ENCODE results near the gene KCNMA1.
A peak's percentile ranks its signal among the peaks of the same experiment; 100 is the strongest.

KCNMA1 gene

DNA sequence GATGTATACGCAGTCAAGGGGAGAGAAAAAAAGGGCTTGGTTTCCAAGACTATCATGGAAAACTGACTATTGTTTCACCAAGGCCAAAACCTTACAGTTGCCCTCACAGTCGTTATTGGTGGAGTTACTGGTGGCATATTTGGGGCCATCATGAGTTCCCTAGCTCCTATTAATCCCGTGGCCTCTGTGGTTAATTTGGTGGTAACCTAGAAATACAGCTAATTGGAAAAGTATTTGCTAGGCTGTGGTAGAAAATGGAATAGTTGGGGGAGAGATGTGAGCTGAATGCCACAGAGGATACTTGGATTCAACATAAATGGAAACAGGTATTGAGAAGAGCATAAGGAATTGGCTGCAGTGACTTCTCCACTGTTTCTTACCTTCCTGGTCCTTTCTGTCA is 450.7 kb downstream of the KCNMA1 start:
- Histone ChIP-seq H3K9me3 (ENCODE audit: control insufficient read depth in 2 of 2, low read length in 2 of 2) (no peaks in the 10 kb centered on the region), H3K4me1 (ENCODE audit: control insufficient read depth in 2 of 2, insufficient read depth in 2 of 2, low read length in 2 of 2) (peaks cover 4 to 10% of the 10 kb centered on the region in 2 donors), H3K4me3 (ENCODE audit: low read length in 2 of 2) (no peak overlapping the region), H3K36me3 (ENCODE audit: control insufficient read depth in 2 of 2, insufficient read depth in 2 of 2, low read length in 2 of 2) (no peaks in the 10 kb centered on the region), H3K27ac (ENCODE audit: low read depth in 2 of 2, low read length in 2 of 2) (no peak overlapping the region), H3K27me3 (ENCODE audit: control insufficient read depth in 2 of 2, insufficient read depth in 2 of 2, low read length in 2 of 2) (no peaks in the 10 kb centered on the region), H3K9ac (ENCODE audit: low read depth in 1 of 2, low read length in 2 of 2) (no peak overlapping the region)

DNA sequence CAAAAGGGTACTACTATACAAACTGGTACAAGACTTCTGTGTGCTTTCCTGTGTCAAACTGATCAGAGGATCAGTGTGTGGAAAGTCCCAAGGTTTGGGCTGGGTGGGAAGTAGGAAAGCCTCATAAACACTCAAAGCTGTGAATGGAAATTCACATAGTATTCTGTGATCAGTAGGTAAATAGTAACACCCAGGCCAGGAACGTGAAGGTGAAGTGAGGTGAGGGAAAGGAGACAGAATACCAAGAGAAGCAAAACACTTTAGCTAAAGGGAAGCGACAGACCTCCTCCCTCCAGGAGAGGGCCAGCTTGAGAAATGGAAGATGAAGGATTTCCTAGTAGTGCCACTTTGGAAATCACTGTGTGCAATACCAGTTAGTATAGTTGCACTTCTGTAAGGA is 451.9 kb downstream of the KCNMA1 start:
- Histone ChIP-seq H3K27ac (ENCODE audit: low read depth in 2 of 2, low read length in 2 of 2) (peak overlapping the region in 1 of 2 donors; percentile 6), H3K9me3 (ENCODE audit: control insufficient read depth in 2 of 2, low read length in 2 of 2) (no peaks in the 10 kb centered on the region), H3K27me3 (ENCODE audit: control insufficient read depth in 2 of 2, insufficient read depth in 2 of 2, low read length in 2 of 2) (no peaks in the 10 kb centered on the region), H3K4me1 (ENCODE audit: control insufficient read depth in 2 of 2, insufficient read depth in 2 of 2, low read length in 2 of 2) (peaks cover 4 to 10% of the 10 kb centered on the region in 2 donors), H3K36me3 (ENCODE audit: control insufficient read depth in 2 of 2, insufficient read depth in 2 of 2, low read length in 2 of 2) (no peaks in the 10 kb centered on the region), H3K9ac (ENCODE audit: low read depth in 1 of 2, low read length in 2 of 2) (no peak overlapping the region), H3K4me3 (ENCODE audit: low read length in 2 of 2) (no peak overlapping the region)

DNA sequence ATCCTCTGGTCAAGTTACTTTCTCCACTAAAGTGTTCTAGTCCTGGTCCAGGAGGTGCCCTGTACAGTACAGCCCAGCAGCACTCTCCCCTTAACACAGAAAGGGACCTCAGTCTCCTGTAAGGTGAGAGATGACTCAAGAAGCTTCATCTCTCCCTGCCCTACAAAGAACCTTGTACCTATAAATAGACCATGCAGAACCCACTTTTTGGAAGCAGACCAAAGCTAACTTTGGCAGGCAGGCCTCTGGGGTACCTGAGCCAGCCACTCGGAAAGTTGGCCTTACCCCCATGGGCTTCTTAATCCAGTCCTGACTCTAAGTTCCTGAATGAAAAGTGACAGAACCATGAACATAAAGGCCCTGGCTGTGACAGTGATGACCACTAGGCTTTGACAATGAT is 454.8 kb downstream of the KCNMA1 start:
- no peak overlapping the region for H3K9ac ChIP-seq (ENCODE audit: low read depth in 1 of 2, low read length in 2 of 2)
- no peaks in the 10 kb centered on the region for H3K36me3 ChIP-seq (ENCODE audit: control insufficient read depth in 2 of 2, insufficient read depth in 2 of 2, low read length in 2 of 2)
- no peaks in the 10 kb centered on the region for H3K27me3 ChIP-seq (ENCODE audit: control insufficient read depth in 2 of 2, insufficient read depth in 2 of 2, low read length in 2 of 2)
- no peaks in the 10 kb centered on the region for H3K9me3 ChIP-seq (ENCODE audit: control insufficient read depth in 2 of 2, low read length in 2 of 2)
- no peak overlapping the region for H3K27ac ChIP-seq (ENCODE audit: low read depth in 2 of 2, low read length in 2 of 2)
- H3K4me3 ChIP-seq (ENCODE audit: low read length in 2 of 2), result no peak overlapping the region
- H3K4me1 ChIP-seq (ENCODE audit: control insufficient read depth in 2 of 2, insufficient read depth in 2 of 2, low read length in 2 of 2), result peaks cover 4 to 10% of the 10 kb centered on the region in 2 donors

DNA sequence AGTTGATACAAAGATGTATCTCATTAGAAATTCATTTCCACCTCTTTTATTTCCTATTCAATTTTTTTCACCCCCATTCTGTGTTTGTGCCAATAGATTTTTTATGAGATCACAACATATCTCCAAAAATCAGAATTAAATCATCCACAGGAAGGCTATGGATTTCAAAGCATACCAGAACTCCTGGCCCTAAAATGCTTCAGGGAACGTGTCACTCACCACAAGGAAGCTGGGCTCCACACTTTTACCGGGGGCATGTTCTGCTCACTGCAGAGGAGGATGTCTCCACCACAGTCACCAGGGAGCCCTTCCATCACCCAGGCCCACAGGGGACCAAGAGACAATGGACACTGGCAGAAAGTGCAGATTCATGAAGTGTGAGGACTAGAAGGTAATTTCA is 456.8 kb downstream of the KCNMA1 start:
- Histone ChIP-seq H3K9me3 (ENCODE audit: control insufficient read depth in 2 of 2, low read length in 2 of 2) (no peaks in the 10 kb centered on the region), H3K27me3 (ENCODE audit: control insufficient read depth in 2 of 2, insufficient read depth in 2 of 2, low read length in 2 of 2) (no peaks in the 10 kb centered on the region), H3K27ac (ENCODE audit: low read depth in 2 of 2, low read length in 2 of 2) (no peak overlapping the region), H3K9ac (ENCODE audit: low read depth in 1 of 2, low read length in 2 of 2) (no peak overlapping the region), H3K4me1 (ENCODE audit: control insufficient read depth in 2 of 2, insufficient read depth in 2 of 2, low read length in 2 of 2) (peaks cover 2 to 8% of the 10 kb centered on the region in 2 donors), H3K4me3 (ENCODE audit: low read length in 2 of 2) (no peak overlapping the region), H3K36me3 (ENCODE audit: control insufficient read depth in 2 of 2, insufficient read depth in 2 of 2, low read length in 2 of 2) (no peaks in the 10 kb centered on the region)

DNA sequence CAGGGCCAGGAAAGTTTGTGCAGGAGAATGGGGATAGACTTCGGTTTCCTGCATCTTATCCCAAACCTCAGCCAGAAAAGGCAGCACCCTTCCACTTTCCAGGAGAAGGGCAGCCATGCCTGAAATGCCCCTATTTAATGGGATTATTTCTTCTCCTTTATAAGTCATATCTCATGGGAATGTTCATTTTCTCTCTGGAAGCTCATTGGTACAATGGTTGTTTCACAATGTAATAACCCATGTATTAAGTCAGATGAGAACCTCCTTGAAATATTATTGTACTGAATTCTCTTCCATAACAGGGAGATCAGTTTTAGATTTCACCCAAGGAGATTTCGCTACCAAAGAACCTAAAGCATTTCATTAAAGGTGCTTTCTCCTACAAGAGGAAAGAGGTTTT is 457.5 kb downstream of the KCNMA1 start:
- no peak overlapping the region for H3K27ac ChIP-seq (ENCODE audit: low read depth in 2 of 2, low read length in 2 of 2)
- no peaks in the 10 kb centered on the region for H3K27me3 ChIP-seq (ENCODE audit: control insufficient read depth in 2 of 2, insufficient read depth in 2 of 2, low read length in 2 of 2)
- H3K36me3 ChIP-seq (ENCODE audit: control insufficient read depth in 2 of 2, insufficient read depth in 2 of 2, low read length in 2 of 2), result no peaks in the 10 kb centered on the region
- no peak overlapping the region for H3K4me3 ChIP-seq (ENCODE audit: low read length in 2 of 2)
- no peak overlapping the region for H3K9ac ChIP-seq (ENCODE audit: low read depth in 1 of 2, low read length in 2 of 2)
- H3K9me3 ChIP-seq (ENCODE audit: control insufficient read depth in 2 of 2, low read length in 2 of 2), result no peaks in the 10 kb centered on the region
- H3K4me1 ChIP-seq (ENCODE audit: control insufficient read depth in 2 of 2, insufficient read depth in 2 of 2, low read length in 2 of 2), result peaks cover 0 to under 1% of the 10 kb centered on the region in 2 donors

DNA sequence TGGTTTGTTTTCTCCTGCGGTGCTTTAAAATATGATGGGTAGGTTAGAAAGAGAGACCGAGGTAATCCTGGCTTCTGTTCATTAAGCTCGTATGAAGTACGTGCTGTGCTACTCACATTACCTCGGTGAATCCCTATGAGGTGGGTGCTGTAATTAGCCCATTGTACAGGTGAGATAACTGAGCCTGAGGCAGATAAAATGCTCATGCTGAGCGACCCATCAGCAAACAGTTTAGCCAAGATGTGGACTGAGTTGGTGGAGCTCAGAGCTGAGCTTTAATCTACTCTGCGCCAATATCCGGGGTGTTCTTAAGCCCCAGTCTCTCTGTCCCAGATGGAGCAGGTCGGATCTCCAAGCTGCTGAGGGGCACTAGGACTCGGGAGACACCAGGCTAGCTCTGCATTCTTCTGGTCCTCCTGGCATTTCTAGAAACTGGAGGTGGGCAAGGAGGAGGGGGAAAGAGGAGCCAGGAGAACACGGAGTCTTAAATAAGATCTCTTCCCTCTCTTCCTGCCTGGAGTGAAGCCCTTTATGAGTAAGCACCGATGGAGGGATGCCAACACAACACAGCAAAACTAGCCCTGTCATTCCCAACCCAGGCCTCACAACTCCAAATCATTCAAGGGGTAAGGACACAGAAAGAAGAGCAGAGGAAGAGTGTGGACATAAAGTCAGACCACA is 458.5 kb downstream of the KCNMA1 start:
- no peak overlapping the region for H3K9ac ChIP-seq (ENCODE audit: low read depth in 1 of 2, low read length in 2 of 2)
- no peaks in the 10 kb centered on the region for H3K36me3 ChIP-seq (ENCODE audit: control insufficient read depth in 2 of 2, insufficient read depth in 2 of 2, low read length in 2 of 2)
- H3K27ac ChIP-seq (ENCODE audit: low read depth in 2 of 2, low read length in 2 of 2), result no peak overlapping the region
- no peak overlapping the region for H3K4me3 ChIP-seq (ENCODE audit: low read length in 2 of 2)
- no peaks in the 10 kb centered on the region for H3K27me3 ChIP-seq (ENCODE audit: control insufficient read depth in 2 of 2, insufficient read depth in 2 of 2, low read length in 2 of 2)
- no peaks in the 10 kb centered on the region for H3K9me3 ChIP-seq (ENCODE audit: control insufficient read depth in 2 of 2, low read length in 2 of 2)
- no peaks in the 10 kb centered on the region for H3K4me1 ChIP-seq (ENCODE audit: control insufficient read depth in 2 of 2, insufficient read depth in 2 of 2, low read length in 2 of 2)

DNA sequence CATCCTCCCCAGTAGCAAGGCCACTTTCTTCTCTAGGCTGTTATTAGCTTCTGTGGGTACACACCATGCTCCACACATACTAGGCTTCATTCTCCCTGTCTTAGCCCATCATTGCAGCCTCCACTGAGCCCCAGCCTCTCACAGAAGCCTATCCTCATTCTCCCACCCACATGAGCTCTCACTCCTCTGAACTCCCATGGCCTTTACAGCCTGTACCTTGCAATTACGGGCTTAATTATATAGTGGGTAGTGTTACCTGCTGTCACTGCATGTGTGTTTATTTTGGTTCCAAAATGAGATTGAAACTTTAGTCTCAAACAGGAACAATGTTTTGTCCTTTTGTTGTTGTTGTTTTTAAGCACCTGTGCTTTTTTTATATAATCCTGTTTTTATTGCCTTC is 460.0 kb downstream of the KCNMA1 start:
- Histone ChIP-seq H3K4me1 (ENCODE audit: control insufficient read depth in 2 of 2, insufficient read depth in 2 of 2, low read length in 2 of 2) (no peaks in the 10 kb centered on the region), H3K27me3 (ENCODE audit: control insufficient read depth in 2 of 2, insufficient read depth in 2 of 2, low read length in 2 of 2) (no peaks in the 10 kb centered on the region), H3K9me3 (ENCODE audit: control insufficient read depth in 2 of 2, low read length in 2 of 2) (no peaks in the 10 kb centered on the region), H3K27ac (ENCODE audit: low read depth in 2 of 2, low read length in 2 of 2) (no peak overlapping the region), H3K36me3 (ENCODE audit: control insufficient read depth in 2 of 2, insufficient read depth in 2 of 2, low read length in 2 of 2) (no peaks in the 10 kb centered on the region), H3K4me3 (ENCODE audit: low read length in 2 of 2) (no peak overlapping the region), H3K9ac (ENCODE audit: low read depth in 1 of 2, low read length in 2 of 2) (no peak overlapping the region)

DNA sequence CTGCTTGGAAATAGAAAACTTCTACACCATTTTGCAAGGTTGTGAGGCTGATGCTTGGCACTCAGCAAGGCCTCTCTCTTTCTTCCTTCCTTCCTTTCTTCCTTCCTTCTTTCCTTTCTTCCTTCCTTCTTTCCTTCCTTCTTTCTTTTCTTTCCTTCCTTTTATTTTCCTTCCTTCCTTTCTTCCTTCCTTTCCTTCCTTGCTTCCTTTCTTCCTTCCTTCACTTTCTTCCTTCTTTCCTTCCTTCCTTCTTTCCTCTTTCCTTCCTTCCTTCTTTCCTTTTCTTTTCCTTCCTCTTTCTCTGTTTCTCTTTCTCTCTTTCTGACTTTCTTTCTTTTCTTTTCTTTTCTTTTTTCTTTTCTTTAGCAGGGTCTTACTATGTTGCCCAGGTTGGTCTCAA is 460.4 kb downstream of the KCNMA1 start:
- H3K9me3 ChIP-seq (ENCODE audit: control insufficient read depth in 2 of 2, low read length in 2 of 2), result no peaks in the 10 kb centered on the region
- H3K9ac ChIP-seq (ENCODE audit: low read depth in 1 of 2, low read length in 2 of 2), result no peak overlapping the region
- no peaks in the 10 kb centered on the region for H3K27me3 ChIP-seq (ENCODE audit: control insufficient read depth in 2 of 2, insufficient read depth in 2 of 2, low read length in 2 of 2)
- no peaks in the 10 kb centered on the region for H3K4me1 ChIP-seq (ENCODE audit: control insufficient read depth in 2 of 2, insufficient read depth in 2 of 2, low read length in 2 of 2)
- H3K4me3 ChIP-seq (ENCODE audit: low read length in 2 of 2), result no peak overlapping the region
- no peaks in the 10 kb centered on the region for H3K36me3 ChIP-seq (ENCODE audit: control insufficient read depth in 2 of 2, insufficient read depth in 2 of 2, low read length in 2 of 2)
- no peak overlapping the region for H3K27ac ChIP-seq (ENCODE audit: low read depth in 2 of 2, low read length in 2 of 2)

DNA sequence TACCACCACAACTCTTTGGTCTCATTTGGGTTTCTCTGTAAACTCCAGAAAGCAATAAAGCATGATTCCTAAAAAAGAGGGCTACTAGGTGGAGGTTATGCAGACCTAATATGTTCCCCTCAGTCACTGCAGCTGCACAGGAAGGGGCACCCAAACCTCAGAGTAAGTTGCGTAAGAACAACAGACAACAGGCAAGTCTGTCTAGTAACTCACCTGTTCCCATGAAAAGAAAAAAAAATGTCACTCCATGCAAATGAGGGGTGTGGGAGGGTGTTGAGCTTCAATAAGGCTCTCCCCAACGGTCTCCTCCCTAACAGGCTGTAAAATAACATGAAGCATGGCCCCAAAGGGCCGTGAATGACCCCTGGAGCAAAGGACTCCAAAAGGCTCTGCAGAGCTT is 461.4 kb downstream of the KCNMA1 start:
- H3K4me1 ChIP-seq (ENCODE audit: control insufficient read depth in 2 of 2, insufficient read depth in 2 of 2, low read length in 2 of 2), result no peaks in the 10 kb centered on the region
- H3K36me3 ChIP-seq (ENCODE audit: control insufficient read depth in 2 of 2, insufficient read depth in 2 of 2, low read length in 2 of 2), result no peaks in the 10 kb centered on the region
- no peaks in the 10 kb centered on the region for H3K27me3 ChIP-seq (ENCODE audit: control insufficient read depth in 2 of 2, insufficient read depth in 2 of 2, low read length in 2 of 2)
- H3K9ac ChIP-seq (ENCODE audit: low read depth in 1 of 2, low read length in 2 of 2), result no peak overlapping the region
- H3K27ac ChIP-seq (ENCODE audit: low read depth in 2 of 2, low read length in 2 of 2), result no peak overlapping the region
- no peaks in the 10 kb centered on the region for H3K9me3 ChIP-seq (ENCODE audit: control insufficient read depth in 2 of 2, low read length in 2 of 2)
- H3K4me3 ChIP-seq (ENCODE audit: low read length in 2 of 2), result no peak overlapping the region

DNA sequence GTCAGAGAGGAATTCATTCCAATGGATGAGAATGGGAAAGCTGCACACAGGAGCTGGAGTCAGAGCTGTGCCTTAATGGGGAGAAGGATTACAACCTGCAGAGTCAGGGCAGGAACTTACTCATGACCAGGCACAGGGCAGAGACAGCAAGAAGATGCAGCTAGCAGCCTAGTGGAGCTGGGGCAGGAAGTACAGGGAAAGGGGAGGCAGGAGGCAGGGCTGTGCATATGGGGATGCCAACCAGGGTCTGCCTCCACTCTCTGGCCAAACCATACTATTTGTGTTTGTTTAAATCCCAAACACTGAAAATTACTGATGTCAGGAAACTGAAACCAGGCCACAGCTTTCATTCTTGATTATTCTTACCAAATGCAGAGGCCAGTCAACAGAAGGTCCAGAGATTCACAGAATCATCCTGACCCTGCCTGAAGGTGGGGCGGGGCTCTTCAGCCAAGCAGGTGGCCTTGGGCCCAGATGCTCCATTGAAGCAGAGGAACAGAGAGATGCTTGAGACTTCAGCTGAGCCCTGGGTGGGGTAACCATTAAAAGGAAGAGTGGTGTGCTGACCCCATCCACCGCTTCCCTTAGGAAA is 461.9 kb downstream of the KCNMA1 start:
- H3K36me3 ChIP-seq (ENCODE audit: control insufficient read depth in 2 of 2, insufficient read depth in 2 of 2, low read length in 2 of 2), result no peaks in the 10 kb centered on the region
- no peak overlapping the region for H3K4me3 ChIP-seq (ENCODE audit: low read length in 2 of 2)
- H3K4me1 ChIP-seq (ENCODE audit: control insufficient read depth in 2 of 2, insufficient read depth in 2 of 2, low read length in 2 of 2), result no peaks in the 10 kb centered on the region
- H3K27ac ChIP-seq (ENCODE audit: low read depth in 2 of 2, low read length in 2 of 2), result no peak overlapping the region
- H3K9me3 ChIP-seq (ENCODE audit: control insufficient read depth in 2 of 2, low read length in 2 of 2), result no peaks in the 10 kb centered on the region
- no peak overlapping the region for H3K9ac ChIP-seq (ENCODE audit: low read depth in 1 of 2, low read length in 2 of 2)
- H3K27me3 ChIP-seq (ENCODE audit: control insufficient read depth in 2 of 2, insufficient read depth in 2 of 2, low read length in 2 of 2), result no peaks in the 10 kb centered on the region
